Measurements from ENCODE around the gene MCOLN2.

The MCOLN2 gene

DNA sequence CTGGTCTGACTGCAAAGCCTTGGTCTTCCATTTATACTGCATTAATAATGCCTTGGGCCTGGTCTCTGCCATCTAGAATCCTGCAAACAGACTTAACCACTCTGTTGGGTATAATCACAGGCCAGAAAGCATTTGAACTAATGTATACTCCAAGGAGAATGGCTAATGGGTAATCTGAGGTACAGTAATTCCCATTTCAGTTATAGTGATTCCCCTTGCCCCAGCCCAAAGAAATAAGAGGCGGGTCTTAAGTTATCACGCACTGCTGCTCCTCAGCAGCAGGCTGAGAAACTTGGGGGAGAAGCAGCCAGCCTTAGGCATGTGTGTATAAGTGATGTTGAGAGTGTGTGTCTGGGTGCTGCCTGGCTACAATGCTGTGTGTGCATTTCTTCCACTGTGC, 106.3 kb downstream of the MCOLN2 start:
- DNase-seq, result no peak

- no peak for DNase-seq
These were observed 107.5 kb downstream of the MCOLN2 start for GRCh38 chr1:84889437-84889836.

GRCh38 chr1:84888753-84889152, 108.2 kb downstream of the MCOLN2 start:
- DNase-seq, result no peak

GRCh38 chr1:84887261-84887934, 109.5 kb downstream of the MCOLN2 start:
- DNase-seq, result no peak

DNA sequence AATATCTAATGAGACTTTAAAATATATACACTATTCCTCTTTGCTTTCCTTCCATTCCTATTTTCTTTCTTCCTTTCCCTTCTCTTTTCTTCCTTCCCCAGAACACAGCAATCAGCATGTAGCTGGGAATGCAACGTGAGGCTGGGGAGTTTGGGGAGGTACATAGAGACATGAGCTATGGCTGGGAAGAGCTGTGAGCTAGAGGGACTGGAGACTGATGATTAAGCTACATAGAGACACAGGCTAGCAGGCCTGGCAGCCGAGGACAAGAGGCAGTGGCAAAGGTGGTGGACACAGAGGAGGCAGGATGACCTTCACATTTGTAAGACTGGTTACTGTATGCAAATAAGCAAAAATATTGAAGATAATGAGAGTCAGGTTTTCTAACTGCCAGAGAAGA, 111.4 kb downstream of the MCOLN2 start:
- DNase-seq, result no peak

- no peak for DNase-seq
These were observed 112.1 kb downstream of the MCOLN2 start for GRCh38 chr1:84884671-84885389.

DNA sequence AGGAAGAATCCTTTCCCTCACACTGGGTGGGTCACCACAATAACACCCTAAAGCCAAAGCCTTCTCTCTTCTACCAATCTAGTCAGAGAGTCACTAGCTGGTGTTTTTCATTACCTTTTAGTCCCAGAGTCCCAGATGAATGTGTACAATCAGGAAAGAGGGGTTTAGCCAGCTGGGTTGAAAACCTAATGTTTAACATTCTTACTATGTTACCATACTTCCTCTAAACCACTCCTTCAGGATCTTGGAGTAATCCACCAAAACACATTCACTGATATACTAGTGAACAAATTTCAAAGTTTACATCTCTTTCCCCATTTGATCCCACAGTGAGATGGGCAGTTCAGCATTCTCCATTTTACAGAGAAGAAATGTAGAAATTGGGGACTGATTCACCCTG, 113.6 kb downstream of the MCOLN2 start:
- no peak for DNase-seq

DNA sequence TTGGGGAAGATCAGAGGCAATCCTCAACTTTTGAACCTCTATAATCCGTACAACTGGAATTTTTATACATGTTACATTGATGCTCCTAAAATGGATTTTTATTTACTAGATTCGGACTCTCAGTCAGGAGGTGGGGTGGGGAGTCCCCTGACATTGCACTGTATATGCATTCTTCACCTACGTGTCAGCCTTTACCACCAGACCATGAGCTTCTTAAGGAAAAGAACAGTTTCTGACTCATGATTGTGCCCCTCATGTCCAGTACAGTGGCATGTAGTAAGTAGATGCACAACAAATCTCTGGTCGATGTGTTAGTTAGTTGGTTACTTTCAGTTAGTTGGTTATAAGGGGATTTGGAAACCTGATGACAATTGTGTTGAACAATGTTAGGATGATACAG, 119.3 kb downstream of the MCOLN2 start:
- no peak for DNase-seq

DNA sequence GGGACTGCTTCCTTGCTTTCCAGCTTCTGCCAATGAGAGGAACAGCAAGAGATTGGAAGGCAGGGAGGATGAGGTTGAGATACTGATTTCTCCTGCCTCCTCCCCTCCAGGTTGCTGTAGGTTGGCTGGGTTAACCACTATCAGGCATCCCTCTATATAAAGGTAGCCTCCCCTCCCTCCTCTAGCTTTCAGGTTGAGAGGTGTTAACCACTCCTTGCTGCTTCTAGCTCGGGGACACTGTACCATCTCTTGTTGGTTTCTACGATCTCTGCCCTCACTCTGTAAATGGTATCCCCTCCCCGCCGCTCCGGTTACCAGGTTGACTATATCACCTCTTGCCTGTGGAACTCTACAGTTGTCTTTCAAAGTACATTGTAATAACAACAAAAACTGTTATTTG, 120.6 kb downstream of the MCOLN2 start:
- DNase-seq, result no peak
